NCI-H2171 (cell line): ENCODE results near the gene FAM81A.
"Not testable (repeated sequence)": the region's sequence is repeated elsewhere in the genome, so short reads cannot be mapped to it uniquely, and the experiment has no call there.

ENCODE experiments used
- DNase-seq: peaks from one replicate; lab custom pipeline; 2025; lab: John Stamatoyannopoulos, UW

Gene FAM81A

DNA sequence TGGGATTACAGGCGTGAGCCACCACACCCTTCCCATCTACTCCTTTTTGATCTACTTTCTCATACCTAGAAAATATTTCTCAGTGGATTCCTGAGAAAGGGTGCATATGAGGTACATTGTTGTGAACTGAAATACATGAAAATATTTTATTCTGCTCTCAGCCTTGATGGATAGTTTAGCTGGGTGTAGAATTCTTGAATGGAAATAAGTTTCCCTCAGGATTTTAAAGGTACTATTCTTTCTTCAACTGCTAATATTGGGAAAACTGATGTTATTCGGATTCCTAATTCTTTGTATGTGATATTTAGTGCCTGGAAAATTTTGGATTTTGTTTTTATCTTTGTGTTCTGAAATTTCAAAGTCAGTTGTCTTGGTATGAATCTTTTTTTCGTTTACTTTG, 9.1 kb upstream of the FAM81A start:
- not testable (repeated sequence) for DNase-seq

DNA sequence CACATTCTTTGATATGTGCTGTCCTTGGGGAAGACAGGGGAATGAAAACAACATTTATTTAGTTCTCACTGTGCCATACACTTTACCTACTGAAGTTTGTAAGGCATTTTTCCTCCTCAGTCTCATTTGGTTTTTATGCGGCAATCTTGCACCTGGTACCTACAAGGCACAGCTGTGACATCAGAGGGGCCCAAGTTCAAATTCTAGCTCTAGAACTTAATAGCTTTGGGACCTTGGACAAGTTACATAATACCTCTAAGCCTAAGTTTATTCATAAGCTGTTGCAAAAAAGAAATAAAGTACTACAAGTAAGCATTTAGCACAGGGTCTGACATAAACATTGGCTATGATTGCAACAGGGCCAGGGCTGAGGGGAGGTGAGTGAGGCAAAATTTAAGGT, 5.6 kb upstream of the FAM81A start:
- no peak for DNase-seq

DNA sequence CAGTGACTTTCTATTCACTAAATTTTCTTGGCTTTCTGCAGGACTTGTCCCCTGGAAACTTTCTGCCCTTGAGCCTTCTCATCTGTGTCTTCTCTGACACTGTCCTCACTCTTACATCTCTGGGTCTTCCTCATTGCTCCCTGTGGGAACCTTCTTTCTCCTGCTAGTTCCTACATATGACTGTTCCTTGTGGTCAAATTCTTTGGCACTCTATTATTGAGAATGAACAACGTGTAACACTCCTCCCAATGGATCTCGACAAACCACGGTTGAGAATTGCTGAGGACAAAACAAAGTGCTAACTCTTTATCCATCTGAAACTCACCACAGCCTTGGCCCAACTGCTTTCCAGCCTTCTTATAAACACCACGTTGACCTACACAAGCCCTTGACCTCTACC, 3.5 kb upstream of the FAM81A start:
- DNase-seq = no peak

DNA sequence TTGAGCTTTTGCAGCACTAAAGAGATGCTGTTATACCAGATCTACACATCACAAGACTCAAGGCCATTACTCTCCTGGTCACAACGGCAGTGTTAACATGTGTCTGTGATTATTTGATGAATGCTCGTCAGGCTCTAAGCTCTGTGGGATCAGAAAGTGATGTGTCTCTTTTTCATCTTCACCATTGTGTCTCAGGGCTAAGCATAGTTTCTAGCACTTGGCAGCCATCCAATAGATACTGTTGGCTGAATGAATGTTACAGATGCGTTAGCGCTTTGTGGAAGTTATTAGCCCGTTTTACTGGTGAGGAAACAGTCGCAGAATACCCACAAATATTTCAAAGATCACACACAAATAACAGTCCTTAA, 1.2 kb upstream of the FAM81A start:
- DNase-seq = peak; percentile 10

DNA sequence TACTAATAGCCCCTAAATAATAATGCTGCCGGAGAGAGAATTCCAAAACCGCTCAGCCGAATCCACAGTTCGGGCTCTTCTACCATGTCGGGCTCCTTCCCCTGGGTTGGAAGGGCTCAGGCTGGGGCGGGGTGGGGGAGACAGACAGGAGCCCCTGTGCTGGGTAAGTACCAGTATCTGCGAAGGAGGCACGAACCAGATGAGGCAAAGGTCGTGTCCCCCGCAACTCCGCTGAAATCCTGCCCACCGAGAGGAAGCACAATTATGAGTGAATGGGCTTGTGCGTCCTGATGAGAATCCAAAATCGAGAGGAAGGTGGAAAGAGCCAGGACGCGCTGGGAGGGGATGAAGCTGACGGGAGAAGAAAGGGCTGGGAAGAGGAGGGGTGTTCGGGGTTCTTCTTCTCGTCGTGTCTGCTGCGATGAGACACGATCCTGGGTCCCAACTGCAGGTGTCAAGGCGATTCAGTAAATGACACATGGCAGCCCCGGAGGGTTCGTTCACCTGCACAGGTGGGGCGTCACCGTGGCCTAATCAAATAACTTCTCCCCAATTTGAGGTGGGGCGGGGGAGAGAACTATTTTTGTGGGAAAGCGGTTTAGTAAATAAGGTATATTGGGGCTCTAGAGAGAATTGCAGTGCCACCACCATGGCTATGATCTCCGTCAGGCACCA, 707 bp upstream of the FAM81A start:
- DNase-seq = peak; percentile 39

DNA sequence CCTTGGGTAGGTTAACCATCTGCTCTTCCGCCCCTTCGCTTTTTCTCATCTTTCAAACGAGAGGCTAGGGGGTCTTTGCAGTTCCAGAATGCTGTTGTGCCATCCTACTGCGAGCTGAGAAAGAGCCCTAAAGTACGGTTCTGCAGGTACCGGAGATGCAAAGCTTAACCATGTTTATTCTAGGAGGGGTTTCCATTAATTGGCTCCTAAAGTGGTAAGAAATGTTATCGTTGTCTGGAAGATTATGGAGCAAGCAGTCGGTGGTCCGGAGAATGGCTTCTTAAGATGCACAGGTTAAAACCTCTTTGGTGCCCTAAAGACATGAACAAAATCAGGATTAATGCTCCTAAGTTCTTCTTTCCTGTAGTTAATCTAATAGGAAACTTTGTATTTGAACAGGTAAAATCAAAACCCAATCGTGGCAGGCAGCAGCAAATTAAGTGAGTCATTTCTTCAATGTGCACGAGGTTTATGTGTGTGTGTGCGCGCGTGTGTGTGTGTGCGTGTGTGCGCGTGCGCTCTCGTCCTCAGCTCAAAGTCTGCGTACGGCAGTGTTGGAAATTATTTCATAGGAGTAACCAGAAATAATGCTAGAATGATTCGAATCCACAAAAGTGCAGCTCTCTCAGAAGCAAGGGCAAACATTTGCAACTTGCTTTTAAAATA, 772 bp downstream of the FAM81A start:
- no peak for DNase-seq

DNA sequence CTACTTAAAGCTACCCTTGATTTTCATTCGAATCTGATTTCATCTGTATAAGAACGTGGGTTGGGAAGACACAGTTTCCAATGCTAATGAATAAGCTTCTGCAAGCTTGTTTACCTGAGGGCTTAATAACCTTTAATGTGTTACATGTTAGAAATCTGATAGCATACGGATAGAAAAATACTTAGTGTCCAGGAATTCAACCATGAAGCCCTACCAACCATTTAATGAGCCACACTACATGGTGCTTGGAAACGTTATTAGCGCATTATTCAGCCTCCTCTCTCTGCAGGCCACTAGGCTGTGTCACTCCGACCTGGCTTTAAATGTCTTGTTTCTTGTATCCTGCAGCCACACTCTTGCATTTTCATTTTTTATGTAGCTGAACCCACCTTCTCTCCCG, 1.6 kb downstream of the FAM81A start:
- DNase-seq = no peak

DNA sequence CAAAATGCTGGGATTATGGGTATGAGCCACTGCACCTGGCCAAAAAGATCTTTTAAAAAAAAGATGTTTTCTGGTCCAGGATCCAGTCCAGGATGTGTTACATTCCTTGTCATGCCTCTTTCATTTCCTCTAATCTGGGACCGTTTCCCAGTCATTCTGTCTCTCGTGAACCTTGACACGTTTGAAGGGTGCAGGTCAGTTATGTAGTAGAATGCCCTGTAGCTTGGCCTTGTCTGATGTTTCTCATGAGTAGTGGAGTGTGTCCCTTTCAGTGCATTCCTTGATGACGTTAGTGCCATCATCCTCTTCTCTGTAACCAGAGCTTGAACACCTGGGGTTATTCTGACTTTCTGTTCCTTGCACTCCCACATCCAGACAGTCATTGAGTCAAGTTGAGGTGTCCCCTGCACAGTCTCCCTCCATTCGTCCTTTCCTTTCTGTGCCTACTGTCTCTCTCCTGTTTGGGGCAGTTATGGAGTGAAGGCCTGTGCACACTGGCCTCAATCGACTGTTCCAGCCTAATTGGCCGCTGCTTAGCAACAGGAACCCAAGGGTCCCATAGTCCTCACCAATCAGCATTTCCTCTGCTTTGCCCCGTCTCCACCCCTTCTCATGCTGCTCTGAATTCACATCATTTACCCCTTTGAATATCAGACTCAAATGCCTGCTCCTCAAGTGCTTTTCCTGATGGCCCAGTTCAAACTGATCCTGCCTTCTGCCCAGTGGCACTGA, 5.5 kb downstream of the FAM81A start:
- no peak for DNase-seq

DNA sequence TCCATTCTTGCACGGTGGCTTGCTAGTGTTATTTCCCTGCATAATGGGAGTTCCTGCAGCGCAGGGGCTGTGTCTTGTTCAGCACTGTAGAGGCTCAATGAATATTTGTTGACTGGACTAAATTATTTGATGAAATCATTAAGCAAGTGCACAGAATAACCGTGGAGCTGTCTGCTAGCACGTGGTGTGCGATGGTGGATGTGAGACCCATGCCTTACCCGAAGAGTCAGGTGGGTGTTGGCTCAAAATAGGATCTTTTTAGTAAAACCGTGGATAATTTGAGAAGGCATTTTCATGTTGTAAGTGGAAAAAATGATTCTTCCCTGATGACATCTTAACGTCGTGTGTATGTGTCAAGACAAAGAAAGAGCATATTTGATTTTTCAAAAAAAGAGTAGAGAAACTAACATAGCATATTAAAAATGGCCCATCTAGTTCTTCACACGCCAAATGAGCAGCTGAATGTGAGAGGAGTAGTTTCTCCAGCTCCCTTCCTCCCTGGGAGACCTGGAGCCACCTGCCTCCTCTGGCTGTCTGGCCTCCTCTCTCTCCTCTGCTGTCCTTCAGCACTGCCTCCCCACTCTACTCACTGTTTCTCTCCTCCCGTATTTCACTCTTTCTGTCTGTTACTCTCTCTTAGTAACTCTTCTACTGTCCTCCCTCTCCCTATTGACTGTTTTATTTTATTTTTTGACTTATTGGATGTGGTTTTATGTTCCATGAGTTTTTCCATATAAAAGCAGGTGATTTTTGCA, 6.3 kb downstream of the FAM81A start:
- DNase-seq = no peak

DNA sequence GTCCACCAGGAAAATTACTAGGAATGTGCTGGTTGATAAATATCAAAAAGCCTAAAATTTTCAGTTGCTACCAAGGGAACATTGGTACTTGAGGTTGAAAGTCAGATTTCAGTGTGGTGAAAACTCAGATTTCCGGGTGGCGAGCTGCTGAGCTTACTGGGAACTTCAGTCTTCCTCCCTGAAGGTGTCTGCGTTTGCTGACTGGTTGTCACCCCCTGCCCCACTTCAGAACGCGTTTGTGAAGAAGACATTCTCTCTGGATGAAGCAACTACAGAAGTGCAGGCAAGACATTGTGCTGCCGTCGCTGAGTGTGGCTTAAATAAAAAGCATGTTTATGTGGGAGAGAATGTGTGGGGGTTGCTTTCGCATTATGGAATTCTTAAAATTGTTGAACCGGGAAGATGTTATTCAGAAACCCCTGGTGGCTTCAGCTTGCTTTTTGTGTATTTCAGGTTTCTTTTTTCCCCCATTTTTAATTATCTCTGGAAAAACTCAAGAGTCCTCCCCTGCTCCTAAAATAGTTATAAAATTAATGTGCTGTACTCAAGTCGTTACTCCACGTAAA, 7.1 kb downstream of the FAM81A start:
- no peak for DNase-seq

DNA sequence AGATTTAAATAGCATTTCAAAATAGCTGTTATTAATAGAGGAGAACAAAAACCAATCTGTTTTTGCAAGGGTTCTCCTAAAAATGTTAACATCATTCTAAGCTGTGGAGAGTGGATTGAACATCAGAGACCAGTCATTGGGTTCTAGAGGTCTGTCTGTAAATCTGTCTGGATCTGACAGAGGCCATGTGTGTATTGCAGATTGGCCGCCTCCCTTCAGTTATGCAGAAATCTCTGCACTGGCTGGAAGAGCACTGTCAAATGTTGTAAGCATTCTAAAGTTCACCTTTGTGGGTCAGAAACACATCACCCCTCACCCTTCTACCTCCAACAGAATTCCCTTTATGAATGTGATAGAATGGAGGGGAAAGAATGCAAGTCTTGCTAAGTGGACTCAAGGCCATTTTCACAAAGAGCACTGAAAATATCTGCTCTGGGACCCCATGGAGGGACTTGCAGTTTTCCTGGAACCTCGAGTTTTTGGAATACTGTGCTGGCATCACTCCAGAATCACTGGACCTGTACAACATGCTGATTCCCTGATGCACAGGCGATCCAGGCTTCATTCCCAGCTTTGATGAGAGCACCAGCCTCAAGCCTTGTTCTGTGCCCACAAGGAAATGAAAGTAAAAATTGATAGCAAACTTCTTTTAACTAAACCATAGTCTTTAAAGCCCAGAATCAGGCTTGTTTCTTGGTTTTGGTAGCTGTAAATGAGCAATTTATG, 8.4 kb downstream of the FAM81A start:
- DNase-seq = no peak

DNA sequence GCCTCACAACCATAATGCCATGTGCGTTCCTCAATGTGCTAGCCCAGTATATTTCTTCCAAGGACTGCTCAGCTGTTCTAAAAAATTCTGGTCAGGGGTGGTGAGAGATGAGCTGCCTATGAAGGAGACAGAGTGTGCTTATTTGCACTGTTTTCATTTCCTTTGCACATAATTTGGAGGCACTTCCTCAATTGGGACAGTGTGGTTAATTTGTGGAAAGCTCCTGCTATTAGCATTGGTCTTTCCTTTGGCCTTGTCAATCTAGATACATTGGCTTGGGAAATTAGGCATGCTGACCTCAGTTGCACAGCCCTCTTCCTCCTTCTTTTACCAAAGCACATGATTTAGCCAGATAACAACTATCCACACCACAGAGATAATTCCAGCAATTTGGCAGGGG, 9.4 kb downstream of the FAM81A start:
- DNase-seq = no peak

DNA sequence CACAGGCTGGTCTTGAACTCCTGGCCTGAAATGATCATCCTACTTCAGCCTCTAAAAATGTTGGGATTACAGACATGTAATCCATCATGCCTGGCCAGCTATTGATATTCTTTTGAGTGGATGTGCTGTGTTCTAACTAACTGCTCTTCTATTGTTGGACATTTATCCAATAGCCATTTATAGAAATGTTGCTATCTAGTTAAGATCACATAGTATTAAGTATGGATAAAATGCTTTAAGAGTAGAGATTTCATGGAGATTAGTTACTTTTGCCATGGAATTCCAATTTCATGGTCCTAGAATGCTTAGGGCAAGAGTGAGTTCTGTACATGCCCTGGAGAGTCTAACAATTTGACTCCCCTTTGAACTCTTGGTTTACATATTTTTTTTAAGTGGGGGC, 10.9 kb downstream of the FAM81A start:
- DNase-seq = no peak

DNA sequence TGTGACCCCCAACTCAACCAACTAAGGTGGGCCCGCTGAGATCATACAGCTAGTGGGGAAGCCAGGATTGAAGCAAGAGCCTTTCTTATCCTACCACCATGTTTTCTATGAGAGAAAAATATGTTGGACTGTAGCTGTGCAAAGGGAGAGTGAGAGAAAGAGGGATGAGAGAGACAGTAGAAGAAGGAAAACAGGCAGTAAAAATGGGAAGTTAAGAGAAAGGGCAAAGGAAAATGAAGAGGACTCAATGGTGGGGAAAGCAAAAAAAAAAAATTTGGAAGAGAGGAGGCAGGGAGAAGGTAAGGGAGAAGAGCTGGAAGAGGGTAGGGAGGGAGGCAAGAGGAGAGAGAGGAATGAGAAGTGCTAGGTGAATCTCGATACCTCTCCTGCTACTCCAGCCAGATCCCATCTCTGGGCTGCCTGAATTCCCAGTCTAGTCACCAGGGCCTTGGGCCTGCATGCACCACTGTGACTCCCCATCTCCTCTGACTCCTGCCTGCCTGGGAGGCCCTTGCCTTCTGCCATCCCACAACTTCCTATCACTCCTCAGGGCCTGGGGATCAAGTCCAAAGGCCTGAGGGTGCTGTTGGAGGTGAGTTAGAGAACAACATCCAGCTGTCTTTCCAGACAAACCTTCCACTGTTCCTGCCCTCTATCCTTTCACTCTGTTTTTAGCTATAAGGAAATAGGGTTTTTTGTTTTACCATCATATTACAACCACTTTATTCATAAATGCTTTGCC, 15.7 kb downstream of the FAM81A start:
- no peak for DNase-seq

DNA sequence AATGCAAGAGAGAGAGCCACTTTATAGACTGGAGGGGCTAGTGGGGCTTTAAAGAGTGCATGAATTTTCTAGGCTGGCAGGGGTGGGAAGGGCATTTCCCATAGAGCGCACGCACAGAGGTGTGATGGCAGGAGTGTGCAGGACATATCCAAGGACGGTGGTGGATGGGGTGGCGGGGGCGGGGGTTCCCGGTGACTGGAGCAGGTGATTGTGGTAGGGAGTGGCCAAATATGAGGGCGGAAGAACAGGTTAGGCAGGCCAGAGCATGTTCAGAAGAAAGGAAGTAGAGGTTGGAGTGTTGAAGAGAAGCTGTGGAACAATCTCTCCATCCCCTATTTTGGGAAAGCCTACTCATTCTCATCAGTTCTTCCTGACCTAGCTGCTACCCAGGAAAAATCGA, 18.1 kb downstream of the FAM81A start:
- no peak for DNase-seq

DNA sequence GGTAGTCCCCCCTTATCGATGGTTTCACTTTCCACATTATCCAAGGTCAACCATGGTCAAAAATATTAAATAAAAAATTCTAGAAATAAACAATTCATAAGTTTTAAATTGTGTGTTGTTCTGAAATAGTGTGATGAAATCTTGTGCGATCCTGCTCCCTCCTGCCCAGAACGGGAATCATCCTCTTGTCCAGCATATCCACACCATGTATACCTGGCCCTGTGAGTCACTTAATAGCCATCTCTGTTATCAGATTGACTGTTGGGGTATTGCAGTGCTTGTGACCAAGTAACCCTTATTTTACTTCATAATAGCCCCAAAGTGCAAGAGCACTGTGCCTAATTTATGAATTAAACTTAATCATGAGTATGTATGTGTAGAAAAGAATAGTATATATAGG, 19.1 kb downstream of the FAM81A start:
- DNase-seq = no peak

DNA sequence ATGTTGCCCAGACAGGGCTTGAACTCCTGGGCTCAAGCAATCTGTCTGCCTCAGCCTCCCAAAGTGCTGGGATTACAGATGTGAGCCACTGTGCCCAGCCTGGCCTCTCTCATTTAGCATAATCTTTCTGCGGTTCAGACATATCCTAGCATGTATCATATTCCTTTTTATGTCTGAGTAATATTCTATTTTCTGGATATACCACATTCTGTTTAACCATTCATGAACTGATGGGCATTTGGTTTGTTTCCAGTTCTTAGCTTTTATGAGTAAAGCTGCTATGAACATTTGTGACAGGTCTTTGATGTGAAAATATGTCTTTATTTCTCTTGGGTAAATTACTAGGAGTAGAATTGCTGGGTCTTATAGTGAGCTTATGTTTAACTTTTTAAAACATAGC, 23.5 kb downstream of the FAM81A start:
- DNase-seq = no peak

DNA sequence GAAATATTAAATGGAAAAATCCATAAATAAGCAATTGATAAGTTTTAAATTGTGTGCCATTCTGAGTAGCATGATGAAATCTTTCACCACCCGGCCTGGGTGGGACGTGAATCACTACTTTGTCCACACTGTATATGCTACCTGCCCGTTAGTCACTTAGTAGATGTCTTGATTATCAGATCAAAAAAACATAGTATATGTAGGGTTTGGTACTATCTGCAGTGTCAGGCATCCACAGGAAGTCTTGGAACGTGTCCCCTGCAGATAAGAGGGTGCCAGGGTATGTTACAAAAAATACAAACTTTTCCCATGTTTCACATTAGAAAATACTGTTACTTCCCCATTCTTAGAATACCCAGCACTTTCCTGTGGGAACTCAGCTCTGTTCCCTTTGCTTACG, 35.2 kb downstream of the FAM81A start:
- DNase-seq = no peak

DNA sequence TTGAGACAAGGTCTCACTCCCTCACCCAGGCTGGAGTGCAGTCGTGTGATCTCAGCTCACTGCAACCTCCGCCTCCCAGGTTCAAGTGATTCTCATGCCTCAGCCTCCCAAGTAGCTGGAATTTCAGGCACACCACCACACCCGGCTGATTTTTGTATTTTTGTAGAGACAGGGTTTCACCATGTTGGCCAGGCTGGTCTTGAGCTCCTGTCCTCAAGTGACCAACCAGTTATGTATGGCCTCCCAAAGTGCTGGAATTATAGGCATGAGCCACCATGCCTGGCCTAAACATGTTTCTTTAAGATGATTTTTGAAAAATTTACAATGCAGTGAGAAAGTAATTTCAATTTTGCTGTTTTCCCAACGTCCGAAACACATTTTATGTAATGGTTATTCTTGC, 37.2 kb downstream of the FAM81A start:
- DNase-seq = not testable (repeated sequence)

DNA sequence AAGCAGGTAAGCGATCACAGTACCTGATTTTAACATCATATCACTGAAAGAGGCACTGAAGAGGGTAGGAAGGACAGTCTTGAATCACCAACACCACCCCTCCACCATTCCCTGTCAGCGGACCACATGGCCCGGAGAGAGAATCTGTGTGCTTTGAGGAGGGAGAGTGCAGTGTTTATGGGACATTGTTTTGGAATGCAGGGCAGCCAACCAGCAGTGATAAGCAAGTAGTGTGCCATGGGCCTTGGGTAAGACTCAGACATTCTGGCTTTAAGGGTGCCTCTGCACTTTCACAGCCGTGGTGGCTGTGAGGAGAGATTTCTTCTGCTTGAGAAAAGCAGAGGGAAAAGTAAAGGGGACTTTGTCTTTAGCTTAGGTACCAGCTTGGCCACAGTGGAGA, 46.4 kb downstream of the FAM81A start:
- DNase-seq = no peak

DNA sequence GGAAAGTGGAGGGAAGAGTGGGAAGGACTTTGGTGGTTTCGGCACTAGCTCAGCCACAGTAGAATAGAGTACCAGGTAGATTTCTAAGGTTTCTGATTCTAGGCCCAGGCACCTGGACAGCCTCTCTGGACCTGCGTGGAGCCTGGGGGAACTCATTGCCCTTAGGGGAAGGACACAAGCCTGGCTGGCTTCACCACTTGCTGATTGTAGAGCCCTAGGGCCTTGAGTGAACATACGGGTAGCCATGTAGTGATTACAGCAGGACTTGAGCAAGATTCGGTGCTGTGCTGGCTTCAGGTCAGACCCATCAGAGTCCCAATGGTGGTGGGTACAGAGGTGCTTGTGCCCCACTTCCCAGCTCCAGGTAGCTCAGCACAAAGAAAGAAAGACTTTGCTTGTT, 47.0 kb downstream of the FAM81A start:
- DNase-seq = no peak
